CD14-positive monocyte (primary cell): ENCODE measurements around the gene NINL. TPM values are rescaled to one million over a fixed set of nuclear protein-coding genes. Genes with fewer than 3 reads are reported as not detected.

ENCODE experiments used
- DNase-seq, 3 donors: peaks; one replicate each; pipeline ENCODE4 v3.0.0-alpha.2; 2011 to 2022
- H2AFZ ChIP-seq: 2 replicates; pipeline ENCODE4 v1.6.0; 2012; ENCODE audit warnings: mild to moderate bottlenecking, low read depth, low read length, inconsistent platforms; ENCODE audit not compliant: insufficient read depth, poor library complexity, severe bottlenecking
- H3K27ac ChIP-seq, 2 donors: 1 replicate in 1 of 2; 2 replicates in 1 of 2; pipeline ENCODE4 v1.5.1; 2012 to 2013; ENCODE audit warnings: low read length in 2 of 2, control low read depth in 1 of 2, inconsistent platforms in 1 of 2, low read depth in 1 of 2, mild to moderate bottlenecking in 1 of 2
- H3K27me3 ChIP-seq, 2 donors: one replicate each; pipeline versions ENCODE4 v1.6.0 to v1.6.1; 2011 to 2013; ENCODE audit warnings: low read length in 2 of 2; ENCODE audit not compliant: control insufficient read depth in 2 of 2, insufficient read depth in 2 of 2
- H3K36me3 ChIP-seq, 2 donors: replicated peaks in 1 of 2; 1 replicate in 1 of 2; 2 replicates in 1 of 2; pipeline versions ENCODE4 v1.5.1 to v1.6.1; 2012 to 2013; ENCODE audit warnings: low read length in 2 of 2, control low read depth in 1 of 2, inconsistent platforms in 1 of 2, mild to moderate bottlenecking in 1 of 2; ENCODE audit not compliant: insufficient read depth in 2 of 2, control insufficient read depth in 1 of 2
- H3K4me1 ChIP-seq, 2 donors: 1 replicate in 1 of 2; 2 replicates in 1 of 2; pipeline versions ENCODE4 v1.5.1 to v1.6.1; 2012 to 2013; ENCODE audit warnings: low read length in 2 of 2, control low read depth in 1 of 2, inconsistent platforms in 1 of 2, mild to moderate bottlenecking in 1 of 2, moderate library complexity in 1 of 2; ENCODE audit not compliant: insufficient read depth in 2 of 2, control insufficient read depth in 1 of 2
- H3K4me2 ChIP-seq: replicated peaks from 2 replicates; pipeline ENCODE3; 2012; ENCODE audit warnings: low read length, moderate library complexity, mild to moderate bottlenecking; ENCODE audit not compliant: poor library complexity, severe bottlenecking; ENCODE audit errors: extremely low read depth
- H3K4me3 ChIP-seq, 3 experiments: fragments of 200-600 bp in 1 of 3; sonication (generic) in 1 of 3; replicated peaks in 1 of 3; 1 replicate in 2 of 3; 2 replicates in 1 of 3; pipeline ENCODE4 v1.5.1; 2011 to 2013; ENCODE audit warnings: low read length in 3 of 3, mild to moderate bottlenecking in 3 of 3, control low read depth in 2 of 3, low read depth in 2 of 3, inconsistent platforms in 1 of 3, moderate library complexity in 1 of 3
- H3K79me2 ChIP-seq: 2 replicates; pipeline ENCODE4 v1.6.0; 2012; ENCODE audit warnings: mild to moderate bottlenecking, control low read depth, inconsistent platforms, low read length, moderate library complexity; ENCODE audit not compliant: insufficient read depth
- H3K9ac ChIP-seq: 2 replicates; pipeline ENCODE4 v1.6.0; 2017; ENCODE audit warnings: low read length, mild to moderate bottlenecking; ENCODE audit not compliant: insufficient read depth, poor library complexity, severe bottlenecking
- H3K9me3 ChIP-seq, 2 donors: replicated peaks in 1 of 2; 1 replicate in 1 of 2; 2 replicates in 1 of 2; pipeline versions ENCODE4 v1.5.1 to v1.6.1; 2012 to 2013; ENCODE audit warnings: low read length in 2 of 2, control low read depth in 1 of 2; ENCODE audit not compliant: control insufficient read depth in 1 of 2, insufficient read depth in 1 of 2
- H4K20me1 ChIP-seq: 2 replicates; pipeline ENCODE4 v1.6.0; 2012; ENCODE audit warnings: mild to moderate bottlenecking, low read length, control low read depth, moderate library complexity; ENCODE audit not compliant: insufficient read depth
- H3K27ac Mint-ChIP-seq, 7 donors: one replicate each; pipeline ENCODE4 v1.8.0; 2020; ENCODE audit warnings: mild to moderate bottlenecking in 7 of 7, mixed read lengths in 7 of 7, moderate library complexity in 6 of 7, inconsistent platforms in 2 of 7
- H3K27me3 Mint-ChIP-seq, 3 donors: one replicate each; pipeline ENCODE4 v1.8.0; 2021 to 2022; ENCODE audit warnings: low read depth in 3 of 3, mild to moderate bottlenecking in 3 of 3, mixed read lengths in 3 of 3, moderate library complexity in 3 of 3, inconsistent platforms in 1 of 3
- H3K36me3 Mint-ChIP-seq, 2 donors: one replicate each; pipeline ENCODE4 v1.8.0; 2020; ENCODE audit warnings: mixed read lengths in 2 of 2, inconsistent platforms in 1 of 2, mild to moderate bottlenecking in 1 of 2
- H3K4me1 Mint-ChIP-seq: one replicate; pipeline ENCODE4 v1.8.0; 2020; ENCODE audit warnings: mild to moderate bottlenecking, mixed read lengths
- H3K4me3 Mint-ChIP-seq, 2 donors: one replicate each; pipeline ENCODE4 v1.8.0; 2020; ENCODE audit warnings: mild to moderate bottlenecking in 2 of 2, mixed read lengths in 2 of 2, moderate library complexity in 1 of 2
- H3K9me3 Mint-ChIP-seq, 7 donors: one replicate each; pipeline ENCODE4 v1.8.0; 2020 to 2022; ENCODE audit warnings: mixed read lengths in 7 of 7, mild to moderate bottlenecking in 6 of 7, moderate library complexity in 6 of 7, inconsistent platforms in 2 of 7
- whole genome bisulfite sequencing: methylation state at CpG from one replicate; pipeline ENCODE4 v1.1.5; 2013; ENCODE audit warnings: missing lambda C conversion rate; ENCODE audit not compliant: insufficient coverage; 5-methylcytosine and 5-hydroxymethylcytosine counted together
- intact Hi-C, 2 donors: fragments of 100-400 bp; cut with micrococcal nuclease; formaldehyde crosslinking; loops; one replicate each; pipeline versions ENCODE4 v1.15.0 to v1.15.1; 2023
- polyA plus RNA-seq, 3 donors: library from polyadenylated mRNA; depleted of rRNA in 1 of 3; unstranded in 2 of 3; stranded (reverse) in 1 of 3; fragments of 300-500 nt in 2 of 3; fragments of >200 nt in 1 of 3; fragmentation: Illumina TruSeq in 2 of 3; gene quantifications; 1 replicate in 2 of 3; 2 replicates in 1 of 3; pipeline ENCODE4 v1.2.3, GENCODE V29; 2012 to 2021
- TF ChIP-seq, protein P1 (sequence below): fragments of 200-600 bp; IDR thresholded peaks from one replicate; pipeline ENCODE4 v1.8.0; 2022; ENCODE audit warnings: antibody characterized with exemption, mild to moderate bottlenecking

Gene NINL
- polyA plus RNA-seq, 3 donors, result 0.08 to 0.15 TPM; not detected in 1

DNA sequence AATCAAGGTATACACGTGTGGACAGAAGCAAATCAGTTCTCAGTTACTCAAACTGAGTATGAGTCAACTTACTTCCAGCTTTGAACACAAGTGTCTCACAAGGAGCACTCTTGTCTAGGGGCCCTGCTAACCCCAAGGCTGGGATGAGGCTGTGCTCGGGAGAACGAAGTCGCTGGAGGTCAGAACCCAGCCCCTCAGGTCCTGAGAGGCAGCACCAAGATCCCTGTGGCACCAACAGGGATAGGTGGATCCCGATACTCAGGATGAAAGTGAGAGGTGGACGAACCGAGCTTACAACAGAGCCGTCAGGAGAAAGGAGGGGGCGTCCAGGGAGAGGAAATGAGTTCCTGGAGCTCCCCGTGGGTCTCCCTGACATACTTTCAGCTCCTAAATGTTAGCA, 92.2 kb downstream of the NINL start:
- H3K4me3 Mint-ChIP-seq, result no peak overlapping the region
- H3K9ac ChIP-seq, result no peak overlapping the region

DNA sequence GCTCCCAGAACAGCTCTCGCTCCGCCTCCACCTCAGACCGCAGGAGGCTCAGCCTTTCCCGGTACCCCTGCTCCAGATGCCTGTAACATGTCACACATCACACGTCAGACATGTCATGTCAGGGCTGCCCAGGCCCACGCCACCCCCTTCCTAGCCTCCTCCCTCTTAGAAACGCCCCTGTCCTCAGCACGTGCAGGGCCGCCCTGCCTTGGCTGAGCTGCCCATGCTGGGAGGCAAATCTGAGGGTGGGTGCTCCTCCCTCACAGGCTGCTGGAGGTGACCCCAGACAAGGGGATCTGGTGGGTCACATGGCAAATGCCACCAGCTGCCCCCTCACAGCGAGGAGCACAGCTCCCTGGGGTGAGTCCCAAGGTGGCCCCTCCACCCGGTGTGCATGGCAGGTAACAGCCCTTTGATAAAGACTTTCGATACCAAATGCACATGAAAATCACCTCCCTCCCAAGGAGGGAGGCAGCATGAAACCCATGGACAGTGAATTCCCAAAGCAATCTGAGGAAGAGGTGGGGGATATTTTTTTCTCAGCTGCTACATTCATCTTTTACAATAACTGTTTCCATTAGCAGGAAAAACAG, 93.8 kb downstream of the NINL start:
- peaks cover 0 to 7% (median 3%) of the 10 kb centered on the region in 3 donors for H3K27me3 Mint-ChIP-seq
- no peak overlapping the region for H3K4me3 Mint-ChIP-seq
- Histone ChIP-seq H2AFZ (no peak overlapping the region), H3K27ac (no peak overlapping the region), H3K9ac (no peak overlapping the region), H3K79me2 (no peaks in the 10 kb centered on the region), H3K27me3 (no peaks in the 10 kb centered on the region), H3K9me3 (no peaks in the 10 kb centered on the region), H3K36me3 (no peaks in the 10 kb centered on the region), H3K4me2 (no peak overlapping the region), H4K20me1 (no peaks in the 10 kb centered on the region), H3K4me1 (no peaks in the 10 kb centered on the region), H3K4me3 (no peak overlapping the region)
- H3K27ac Mint-ChIP-seq, result no peak overlapping the region
- intact Hi-C loops, result no loop called here
- no peak for DNase-seq
- TF ChIP-seq, protein P1, sequence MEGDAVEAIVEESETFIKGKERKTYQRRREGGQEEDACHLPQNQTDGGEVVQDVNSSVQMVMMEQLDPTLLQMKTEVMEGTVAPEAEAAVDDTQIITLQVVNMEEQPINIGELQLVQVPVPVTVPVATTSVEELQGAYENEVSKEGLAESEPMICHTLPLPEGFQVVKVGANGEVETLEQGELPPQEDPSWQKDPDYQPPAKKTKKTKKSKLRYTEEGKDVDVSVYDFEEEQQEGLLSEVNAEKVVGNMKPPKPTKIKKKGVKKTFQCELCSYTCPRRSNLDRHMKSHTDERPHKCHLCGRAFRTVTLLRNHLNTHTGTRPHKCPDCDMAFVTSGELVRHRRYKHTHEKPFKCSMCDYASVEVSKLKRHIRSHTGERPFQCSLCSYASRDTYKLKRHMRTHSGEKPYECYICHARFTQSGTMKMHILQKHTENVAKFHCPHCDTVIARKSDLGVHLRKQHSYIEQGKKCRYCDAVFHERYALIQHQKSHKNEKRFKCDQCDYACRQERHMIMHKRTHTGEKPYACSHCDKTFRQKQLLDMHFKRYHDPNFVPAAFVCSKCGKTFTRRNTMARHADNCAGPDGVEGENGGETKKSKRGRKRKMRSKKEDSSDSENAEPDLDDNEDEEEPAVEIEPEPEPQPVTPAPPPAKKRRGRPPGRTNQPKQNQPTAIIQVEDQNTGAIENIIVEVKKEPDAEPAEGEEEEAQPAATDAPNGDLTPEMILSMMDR, result no peak
- no peaks in the 10 kb centered on the region for H3K36me3 Mint-ChIP-seq
- no peaks in the 10 kb centered on the region for H3K4me1 Mint-ChIP-seq
- 87% methylated on average over 5 of the region's 12 CpGs for WGBS
- H3K9me3 Mint-ChIP-seq, result no peaks in the 10 kb centered on the region

More for the DNA sequence above, 92.2 kb downstream of the NINL start:
- no peaks in the 10 kb centered on the region for H3K36me3 Mint-ChIP-seq
- no peaks in the 10 kb centered on the region for H3K9me3 Mint-ChIP-seq
- H3K4me1 ChIP-seq, result no peaks in the 10 kb centered on the region
- H3K4me1 Mint-ChIP-seq, result no peaks in the 10 kb centered on the region
- H3K36me3 ChIP-seq, result no peaks in the 10 kb centered on the region
- H3K9me3 ChIP-seq, result no peaks in the 10 kb centered on the region
- no peaks in the 10 kb centered on the region for H3K79me2 ChIP-seq
- H3K27ac ChIP-seq, result no peak overlapping the region
- 90% methylated on average over 8 of the region's 10 CpGs for WGBS
- no peaks in the 10 kb centered on the region for H4K20me1 ChIP-seq
- DNase-seq, result no peak
- TF ChIP-seq, protein P1, result no peak
- H3K4me2 ChIP-seq, result no peak overlapping the region
- peaks cover 0 to 6% (median 3%) of the 10 kb centered on the region in 3 donors for H3K27me3 Mint-ChIP-seq
- intact Hi-C loops, result no loop called here
- H2AFZ ChIP-seq, result no peak overlapping the region
- no peak overlapping the region for H3K4me3 ChIP-seq
- peak overlapping the region in 1 of 7 donors; percentile 31 for H3K27ac Mint-ChIP-seq
- H3K27me3 ChIP-seq, result no peaks in the 10 kb centered on the region
